Superior temporal gyrus (tissue), 1 donor: ENCODE data around the gene SBNO2.

ENCODE experiments used
- DNase-seq: peaks from one replicate; pipeline ENCODE4 v3.0.0-alpha.2; 2016; ENCODE audit errors: extremely low spot score

SBNO2 gene

DNA sequence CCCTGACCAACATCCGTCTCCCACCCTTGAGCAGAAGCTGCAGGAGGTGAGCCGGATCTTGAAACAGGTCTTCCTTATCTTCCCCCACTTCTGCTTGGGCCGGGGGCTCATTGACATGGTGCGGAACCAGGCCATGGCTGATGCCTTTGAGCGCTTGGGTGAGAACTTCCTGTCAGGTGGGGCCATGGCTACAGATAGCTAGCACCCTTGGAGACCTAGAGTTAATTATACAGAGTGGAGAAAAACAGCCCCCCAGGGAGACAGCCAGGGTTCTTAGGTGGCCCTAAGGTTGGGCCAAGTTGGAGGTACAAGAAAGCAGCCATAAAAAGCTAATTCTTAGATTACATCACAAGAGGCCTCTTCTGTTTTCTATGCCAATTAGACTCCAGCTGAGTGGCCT, 116.0 kb downstream of the SBNO2 start:
- DNase-seq = no peak
